Measurements from ENCODE around the gene CDK2. TPM values are rescaled to one million over a fixed set of nuclear protein-coding genes. Genes with fewer than 3 reads are reported as not detected.

The CDK2 gene
- total and polyA plus RNA-seq, 9 of the 15 experiments (the other 6 are each of a cell fraction or from before 2014, with no cell fraction given): 17.4 to 213 (median 109) TPM

- TF ChIP-seq EP400 (IDR thresholded peaks at IDR 0.05) (peak; percentile 67), RNF2 (IDR thresholded peaks at IDR 0.05) (peak; percentile 43; the same call in 1 of the 2 replicates), THRAP3 (IDR thresholded peaks at IDR 0.05; ENCODE audit: borderline replicate concordance) (0 out of 2 replicates have a peak, but pooled peaks have one; percentile 26), ZNF175 (CRISPR knock-in tag; IDR thresholded peaks at IDR 0.05; ENCODE audit: low read depth) (no peak), THAP12 (CRISPR knock-in tag; IDR thresholded peaks at IDR 0.05) (peak; percentile 42; the same call in 1 of the 2 replicates), SRSF3 (IDR thresholded peaks at IDR 0.05; ENCODE audit: insufficient read depth, low read length) (no peak), ZNF584 (CRISPR knock-in tag; IDR thresholded peaks at IDR 0.05; ENCODE audit: low read depth) (no peak), FOXP1 (CRISPR knock-in tag; IDR thresholded peaks at IDR 0.05) (no peak; the same call in 1 of the 2 replicates), ZNF764 (CRISPR knock-in tag; IDR thresholded peaks at IDR 0.05; ENCODE audit: low read depth) (no peak), GATAD2B (IDR thresholded peaks at IDR 0.05; ENCODE audit: borderline replicate concordance) (no peak), ZNF740 (CRISPR knock-in tag; IDR thresholded peaks at IDR 0.05) (no peak), ZNF740 (tag; IDR thresholded peaks at IDR 0.05) (0 out of 4 replicates have a peak, but pooled peaks of 1 of the 2 experiments have one; percentile 52), FOXJ3 (CRISPR knock-in tag; IDR thresholded peaks at IDR 0.05) (no peak), CTCFL (IDR thresholded peaks at IDR 0.05; ENCODE audit: borderline replicate concordance, insufficient read depth, low read depth, low read length, poor library complexity, severe bottlenecking) (peak; percentile 14), MAZ (CRISPR knock-in tag; conservative IDR thresholded peaks at IDR 0.05 in 1 of 2, IDR thresholded peaks at IDR 0.05 in 1 of 2) (peak in 1 of 2 experiments; percentile 78; a peak in 3 of 4 replicates), NEUROD1 (IDR thresholded peaks at IDR 0.05; ENCODE audit: borderline replicate concordance, low read depth, low read length, partially characterized antibody) (no peak)
- TF ChIP-seq, protein P1, sequence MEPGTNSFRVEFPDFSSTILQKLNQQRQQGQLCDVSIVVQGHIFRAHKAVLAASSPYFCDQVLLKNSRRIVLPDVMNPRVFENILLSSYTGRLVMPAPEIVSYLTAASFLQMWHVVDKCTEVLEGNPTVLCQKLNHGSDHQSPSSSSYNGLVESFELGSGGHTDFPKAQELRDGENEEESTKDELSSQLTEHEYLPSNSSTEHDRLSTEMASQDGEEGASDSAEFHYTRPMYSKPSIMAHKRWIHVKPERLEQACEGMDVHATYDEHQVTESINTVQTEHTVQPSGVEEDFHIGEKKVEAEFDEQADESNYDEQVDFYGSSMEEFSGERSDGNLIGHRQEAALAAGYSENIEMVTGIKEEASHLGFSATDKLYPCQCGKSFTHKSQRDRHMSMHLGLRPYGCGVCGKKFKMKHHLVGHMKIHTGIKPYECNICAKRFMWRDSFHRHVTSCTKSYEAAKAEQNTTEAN (CRISPR knock-in tag; IDR thresholded peaks at IDR 0.05): no peak
- TF ChIP-seq, protein P2, sequence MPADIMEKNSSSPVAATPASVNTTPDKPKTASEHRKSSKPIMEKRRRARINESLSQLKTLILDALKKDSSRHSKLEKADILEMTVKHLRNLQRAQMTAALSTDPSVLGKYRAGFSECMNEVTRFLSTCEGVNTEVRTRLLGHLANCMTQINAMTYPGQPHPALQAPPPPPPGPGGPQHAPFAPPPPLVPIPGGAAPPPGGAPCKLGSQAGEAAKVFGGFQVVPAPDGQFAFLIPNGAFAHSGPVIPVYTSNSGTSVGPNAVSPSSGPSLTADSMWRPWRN (IDR thresholded peaks at IDR 0.05; ENCODE audit: low read depth): no peak
These were observed 38.8 kb upstream of the CDK2 start, which contains the start of gene PYM1 (continued) for GRCh38 chr12:55927588-55928502.
